ENCODE results near the gene MAMLD1. TPM values are rescaled to one million over a fixed set of nuclear protein-coding genes. Genes with fewer than 3 reads are reported as not detected.

Gene MAMLD1
- total RNA-seq, 5 donors from 2014 or later (not counting 1 experiment from before 2014, with no cell fraction given), result 0.92 to 2.1 (median 1.6) TPM

GRCh38 chrX:150517303-150517910, 154.3 kb downstream of the MAMLD1 start:
- no CpG with 5 or more reads among the region's 4 CpGs for WGBS (ENCODE audit: insufficient coverage)
- Mint-ChIP-seq H3K4me1 (no peaks in the 10 kb centered on the region), H3K4me3 (no peak overlapping the region), H3K9me3 (no peaks in the 10 kb centered on the region), H3K36me3 (no peaks in the 10 kb centered on the region), H3K27ac (no peak overlapping the region), H3K27me3 (peaks cover 0 to 16% of the 10 kb centered on the region in 2 donors)
- H3K4me1 ChIP-seq (ENCODE audit: control insufficient read depth in 1 of 2, extremely low read depth in 1 of 2, insufficient read depth in 2 of 2, low read length in 2 of 2), result no peaks in the 10 kb centered on the region
- CTCF ChIA-PET, result interaction anchor here in 1 of 2 donors (0.9 kb wide), 1 partner anchor 30 kb away, joined by 3 read pairs; no protein-coding TSS in a partner anchor
- H3K9me3 ChIP-seq, result no peaks in the 10 kb centered on the region
- POLR2A ChIA-PET, result no interaction called here
- ATAC-seq (replicated peaks in 1 of 4) (no peak), DNase-seq (no peak)
- peaks cover 0 to 5% of the 10 kb centered on the region in 2 experiments for H3K27me3 ChIP-seq (replicated peaks in 1 of 2; ENCODE audit: control insufficient read depth in 2 of 2, extremely low read depth in 1 of 2, insufficient read depth in 2 of 2, low read length in 1 of 2)
- H3K4me3 ChIP-seq (ENCODE audit: control insufficient read depth in 1 of 2, extremely low read depth in 1 of 2, low read length in 1 of 2), result no peak overlapping the region
- H3K27ac ChIP-seq (ENCODE audit: low read length), result no peak overlapping the region
- no peaks in the 10 kb centered on the region for H3K36me3 ChIP-seq (ENCODE audit: control insufficient read depth in 2 of 2, extremely low read depth in 1 of 2, insufficient read depth in 1 of 2, low read length in 1 of 2)

DNA sequence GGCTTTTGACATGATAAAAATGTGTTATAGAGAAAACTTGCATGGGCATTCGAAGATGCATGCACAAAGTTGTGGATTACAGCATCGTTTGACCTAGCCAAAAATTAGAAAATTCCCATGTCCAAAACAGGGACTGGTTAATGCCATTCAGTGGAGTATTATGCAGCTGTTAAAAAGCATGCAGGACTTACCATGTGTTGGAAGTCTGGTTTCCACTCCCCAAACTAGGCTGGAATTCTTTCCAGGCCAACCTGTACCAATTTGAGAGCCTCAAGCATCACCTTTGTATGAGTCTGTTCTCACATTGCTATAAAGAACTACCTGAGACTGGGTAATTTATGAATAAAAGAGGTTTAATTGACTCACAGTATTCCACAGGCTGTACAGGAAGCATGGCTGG, 159.4 kb downstream of the MAMLD1 start:
- no peak for ATAC-seq (replicated peaks in 1 of 4)
- no peak for DNase-seq
- Mint-ChIP-seq H3K27me3 (peaks cover 0 to 12% of the 10 kb centered on the region in 2 donors), H3K9me3 (no peaks in the 10 kb centered on the region), H3K27ac (no peak overlapping the region), H3K4me3 (no peak overlapping the region), H3K4me1 (no peaks in the 10 kb centered on the region), H3K36me3 (no peaks in the 10 kb centered on the region)
- no peaks in the 10 kb centered on the region for H3K4me1 ChIP-seq (ENCODE audit: control insufficient read depth in 1 of 2, extremely low read depth in 1 of 2, insufficient read depth in 2 of 2, low read length in 2 of 2)
- no peaks in the 10 kb centered on the region for H3K27me3 ChIP-seq (replicated peaks in 1 of 2; ENCODE audit: control insufficient read depth in 2 of 2, extremely low read depth in 1 of 2, insufficient read depth in 2 of 2, low read length in 1 of 2)
- H3K9me3 ChIP-seq, result no peaks in the 10 kb centered on the region
- no CpG with 5 or more reads among the region's 2 CpGs for WGBS (ENCODE audit: insufficient coverage)
- H3K4me3 ChIP-seq (ENCODE audit: control insufficient read depth in 1 of 2, extremely low read depth in 1 of 2, low read length in 1 of 2), result no peak overlapping the region
- no peaks in the 10 kb centered on the region for H3K36me3 ChIP-seq (ENCODE audit: control insufficient read depth in 2 of 2, extremely low read depth in 1 of 2, insufficient read depth in 1 of 2, low read length in 1 of 2)
- H3K27ac ChIP-seq (ENCODE audit: low read length), result no peak overlapping the region
- ChIA-PET CTCF (no interaction called here), POLR2A (no interaction called here)

- no peaks in the 10 kb centered on the region for H3K9me3 Mint-ChIP-seq
- no peak overlapping the region for H3K4me3 ChIP-seq (ENCODE audit: control insufficient read depth in 1 of 2, extremely low read depth in 1 of 2, low read length in 1 of 2)
- H3K27ac ChIP-seq (ENCODE audit: low read length), result no peak overlapping the region
- DNase-seq (no peak), ATAC-seq (replicated peaks in 1 of 4) (no peak)
- ChIA-PET CTCF (no interaction called here), POLR2A (no interaction called here)
- H3K36me3 ChIP-seq (ENCODE audit: control insufficient read depth in 2 of 2, extremely low read depth in 1 of 2, insufficient read depth in 1 of 2, low read length in 1 of 2), result no peaks in the 10 kb centered on the region
- no peaks in the 10 kb centered on the region for H3K9me3 ChIP-seq
- H3K4me1 ChIP-seq (ENCODE audit: control insufficient read depth in 1 of 2, extremely low read depth in 1 of 2, insufficient read depth in 2 of 2, low read length in 2 of 2), result no peaks in the 10 kb centered on the region
- H3K27me3 Mint-ChIP-seq, result peaks cover 0 to 11% of the 10 kb centered on the region in 2 donors
- 82% methylated on average over 6 of the region's 10 CpGs for WGBS (ENCODE audit: insufficient coverage)
- H3K36me3 Mint-ChIP-seq, result no peaks in the 10 kb centered on the region
- H3K27me3 ChIP-seq (replicated peaks in 1 of 2; ENCODE audit: control insufficient read depth in 2 of 2, extremely low read depth in 1 of 2, insufficient read depth in 2 of 2, low read length in 1 of 2), result no peaks in the 10 kb centered on the region
- H3K27ac Mint-ChIP-seq, result no peak overlapping the region
- H3K4me1 Mint-ChIP-seq, result no peaks in the 10 kb centered on the region
- no peak overlapping the region for H3K4me3 Mint-ChIP-seq
Observed at GRCh38 chrX:150525061-150525919, 162.2 kb downstream of the MAMLD1 start.

- no peaks in the 10 kb centered on the region for H3K36me3 ChIP-seq (ENCODE audit: control insufficient read depth in 2 of 2, extremely low read depth in 1 of 2, insufficient read depth in 1 of 2, low read length in 1 of 2)
Observed at GRCh38 chrX:150526692-150527091, 163.6 kb downstream of the MAMLD1 start.

GRCh38 chrX:150527108-150527507, 164.0 kb downstream of the MAMLD1 start:
- no peak overlapping the region for H3K27ac ChIP-seq (ENCODE audit: low read length)
- CTCF ChIA-PET, result no interaction called here
- WGBS (ENCODE audit: insufficient coverage), result no CpG with 5 or more reads among the region's 3 CpGs
- H3K4me3 Mint-ChIP-seq, result no peak overlapping the region
- no peaks in the 10 kb centered on the region for H3K27me3 ChIP-seq (replicated peaks in 1 of 2; ENCODE audit: control insufficient read depth in 2 of 2, extremely low read depth in 1 of 2, insufficient read depth in 2 of 2, low read length in 1 of 2)
- H3K27ac Mint-ChIP-seq, result no peak overlapping the region
- H3K36me3 Mint-ChIP-seq, result no peaks in the 10 kb centered on the region
- no peak for DNase-seq
- H3K27me3 Mint-ChIP-seq, result peaks cover 0 to 11% of the 10 kb centered on the region in 2 donors
- no peaks in the 10 kb centered on the region for H3K4me1 Mint-ChIP-seq
- no peaks in the 10 kb centered on the region for H3K9me3 Mint-ChIP-seq
- no peak overlapping the region for H3K4me3 ChIP-seq (ENCODE audit: control insufficient read depth in 1 of 2, extremely low read depth in 1 of 2, low read length in 1 of 2)
- no peak for ATAC-seq (replicated peaks in 1 of 4)
- no peaks in the 10 kb centered on the region for H3K4me1 ChIP-seq (ENCODE audit: control insufficient read depth in 1 of 2, extremely low read depth in 1 of 2, insufficient read depth in 2 of 2, low read length in 2 of 2)
- POLR2A ChIA-PET, result no interaction called here
- H3K36me3 ChIP-seq (ENCODE audit: control insufficient read depth in 2 of 2, extremely low read depth in 1 of 2, insufficient read depth in 1 of 2, low read length in 1 of 2), result no peaks in the 10 kb centered on the region
- H3K9me3 ChIP-seq, result no peaks in the 10 kb centered on the region

More at GRCh38 chrX:150526692-150527091, 163.6 kb downstream of the MAMLD1 start:
- Mint-ChIP-seq H3K27me3 (peaks cover 0 to 11% of the 10 kb centered on the region in 2 donors), H3K9me3 (no peaks in the 10 kb centered on the region), H3K36me3 (no peaks in the 10 kb centered on the region), H3K4me3 (no peak overlapping the region), H3K4me1 (no peaks in the 10 kb centered on the region), H3K27ac (no peak overlapping the region)
- Histone ChIP-seq H3K27ac (ENCODE audit: low read length) (no peak overlapping the region), H3K4me1 (ENCODE audit: control insufficient read depth in 1 of 2, extremely low read depth in 1 of 2, insufficient read depth in 2 of 2, low read length in 2 of 2) (no peaks in the 10 kb centered on the region), H3K9me3 (no peaks in the 10 kb centered on the region), H3K27me3 (replicated peaks in 1 of 2; ENCODE audit: control insufficient read depth in 2 of 2, extremely low read depth in 1 of 2, insufficient read depth in 2 of 2, low read length in 1 of 2) (no peaks in the 10 kb centered on the region), H3K4me3 (ENCODE audit: control insufficient read depth in 1 of 2, extremely low read depth in 1 of 2, low read length in 1 of 2) (no peak overlapping the region)
- POLR2A ChIA-PET, result no interaction called here
- DNase-seq (no peak), ATAC-seq (replicated peaks in 1 of 4) (no peak)
- 80% methylated on average over 1 of the region's 7 CpGs for WGBS (ENCODE audit: insufficient coverage)
- CTCF ChIA-PET, result no interaction called here

DNA sequence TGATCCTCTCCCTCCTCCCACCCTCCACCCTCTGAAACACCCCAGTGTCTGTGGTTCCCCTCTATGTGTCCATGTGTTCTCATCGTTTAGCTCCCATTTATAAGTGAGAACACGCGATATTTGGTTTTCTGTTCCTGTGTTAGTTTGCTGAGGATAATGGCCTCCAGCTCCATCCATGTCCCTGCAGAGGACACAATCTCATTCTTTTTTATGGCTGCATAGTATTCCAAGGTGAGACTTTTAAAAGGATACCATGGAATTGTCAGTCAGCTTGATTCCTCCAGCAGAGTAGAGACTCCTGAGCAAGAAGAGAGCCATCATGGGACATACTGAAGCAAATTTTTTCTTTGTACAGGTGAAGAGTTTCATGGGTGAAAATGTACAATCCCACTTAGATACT, 166.5 kb downstream of the MAMLD1 start:
- WGBS (ENCODE audit: insufficient coverage), result no CpG with 5 or more reads among the region's 3 CpGs
- Histone ChIP-seq H3K27ac (ENCODE audit: low read length) (no peak overlapping the region), H3K36me3 (ENCODE audit: control insufficient read depth in 2 of 2, extremely low read depth in 1 of 2, insufficient read depth in 1 of 2, low read length in 1 of 2) (no peaks in the 10 kb centered on the region), H3K27me3 (replicated peaks in 1 of 2; ENCODE audit: control insufficient read depth in 2 of 2, extremely low read depth in 1 of 2, insufficient read depth in 2 of 2, low read length in 1 of 2) (no peaks in the 10 kb centered on the region), H3K4me1 (ENCODE audit: control insufficient read depth in 1 of 2, extremely low read depth in 1 of 2, insufficient read depth in 2 of 2, low read length in 2 of 2) (no peaks in the 10 kb centered on the region), H3K9me3 (no peaks in the 10 kb centered on the region), H3K4me3 (ENCODE audit: control insufficient read depth in 1 of 2, extremely low read depth in 1 of 2, low read length in 1 of 2) (no peak overlapping the region)
- DNase-seq (no peak), ATAC-seq (replicated peaks in 1 of 4) (no peak)
- Mint-ChIP-seq H3K9me3 (peaks cover 0 to 10% (median 2%) of the 10 kb centered on the region in 3 donors), H3K4me3 (no peak overlapping the region), H3K27ac (no peak overlapping the region), H3K36me3 (no peaks in the 10 kb centered on the region), H3K27me3 (peaks cover 0 to 6% of the 10 kb centered on the region in 2 donors), H3K4me1 (no peaks in the 10 kb centered on the region)
- ChIA-PET POLR2A (no interaction called here), CTCF (no interaction called here)

Measured in T-cell (primary cell).